ENCODE measurements around the gene SDCBP2. TPM values are rescaled to one million over a fixed set of nuclear protein-coding genes. Genes with fewer than 3 reads are reported as not detected.

Gene SDCBP2
- polyA plus RNA-seq, 1 donor (not counting 4 experiments of a cell fraction or from before 2014, with no cell fraction given) = 36.0 TPM

Other genes with a start within 250 kb of the SDCBP2 start
- gene PSMF1, start 210.5 kb downstream of the SDCBP2 start, polyA plus RNA-seq = 32.0 to 269 TPM (median 58.5 TPM) in 3 replicates
- gene TMEM74B, start 144.2 kb downstream of the SDCBP2 start, polyA plus RNA-seq = 0.33 to 3.4 TPM (median 0.58 TPM) in 3 replicates
- gene C20orf202, start 125.7 kb downstream of the SDCBP2 start, polyA plus RNA-seq = not detected in 3 replicates
- 0.06 TPM in 1 of 3 replicates, not detected in the others for gene RAD21L1, start 103.1 kb downstream of the SDCBP2 start, polyA plus RNA-seq
- gene SNPH, start 62.8 kb downstream of the SDCBP2 start, polyA plus RNA-seq = 1.3 to 2.4 TPM (median 1.4 TPM) in 3 replicates
- 776 to 1,168 TPM (median 1,010 TPM) in 3 replicates for gene FKBP1A, start 63.9 kb upstream of the SDCBP2 start, polyA plus RNA-seq
- 23.9 to 45.4 TPM (median 38.8 TPM) in 3 replicates for gene NSFL1C, start 137.7 kb upstream of the SDCBP2 start, polyA plus RNA-seq
- 1.1 to 2.1 TPM (median 1.6 TPM) in 3 replicates for gene SIRPB2, start 162.3 kb upstream of the SDCBP2 start, polyA plus RNA-seq
- not detected in 3 replicates for gene SIRPD, start 228.6 kb upstream of the SDCBP2 start, polyA plus RNA-seq

All from keratinocyte (primary cell).